HG03342 (cell line): ENCODE measurements around the gene UPK3A.
"Not testable (repeated sequence)": the region's sequence is repeated elsewhere in the genome, so short reads cannot be mapped to it uniquely, and the experiment has no call there.

ENCODE experiments used
- ATAC-seq: cut with Tn5 transposase; IDR thresholded peaks from one replicate; pipeline ENCODE4 v1.9.1; 2021; ENCODE audit warnings: mild to moderate bottlenecking, moderate library complexity; ENCODE audit not compliant: unreplicated experiment

UPK3A gene

GRCh38 chr22:45278125-45278524, 6.6 kb upstream of the UPK3A start:
- no peak for ATAC-seq

DNA sequence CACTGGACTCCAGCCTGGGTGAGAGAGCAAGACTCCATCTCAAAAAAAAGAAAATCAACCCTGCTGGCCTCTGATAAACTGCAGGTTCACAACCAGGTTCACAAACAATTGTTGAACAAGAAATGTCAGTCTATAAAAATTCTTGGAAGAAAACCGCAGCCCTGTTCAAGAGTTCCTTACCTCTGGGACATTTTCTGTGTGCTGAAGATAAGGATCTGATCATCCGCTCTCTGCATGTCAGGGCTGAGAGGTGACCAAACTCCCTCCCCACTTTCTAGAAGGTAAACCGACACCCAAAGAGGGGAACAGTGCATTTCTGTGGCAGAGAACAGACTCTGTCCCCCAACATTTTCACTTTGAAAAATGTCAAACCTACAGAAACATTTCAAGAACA, 4.2 kb upstream of the UPK3A start:
- no peak for ATAC-seq

DNA sequence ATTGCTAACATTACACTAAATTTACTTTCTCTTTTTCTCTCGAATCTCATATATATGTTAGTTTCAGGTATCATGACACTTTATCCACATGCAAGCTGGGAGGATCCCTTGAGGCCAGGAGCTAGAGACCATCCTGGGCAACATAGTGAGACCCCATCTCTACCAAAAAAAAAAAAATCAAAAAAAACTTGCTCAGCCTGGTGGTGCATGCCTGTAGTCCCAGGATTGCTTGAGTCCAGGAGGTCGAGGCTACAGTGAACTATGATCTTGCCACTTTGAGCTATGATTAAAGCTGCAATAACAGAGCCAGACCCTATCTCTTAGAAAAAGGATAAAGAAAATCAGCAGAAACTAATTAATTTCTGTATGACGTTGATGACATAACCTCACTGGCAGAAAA, 3.7 kb upstream of the UPK3A start:
- ATAC-seq: no peak

DNA sequence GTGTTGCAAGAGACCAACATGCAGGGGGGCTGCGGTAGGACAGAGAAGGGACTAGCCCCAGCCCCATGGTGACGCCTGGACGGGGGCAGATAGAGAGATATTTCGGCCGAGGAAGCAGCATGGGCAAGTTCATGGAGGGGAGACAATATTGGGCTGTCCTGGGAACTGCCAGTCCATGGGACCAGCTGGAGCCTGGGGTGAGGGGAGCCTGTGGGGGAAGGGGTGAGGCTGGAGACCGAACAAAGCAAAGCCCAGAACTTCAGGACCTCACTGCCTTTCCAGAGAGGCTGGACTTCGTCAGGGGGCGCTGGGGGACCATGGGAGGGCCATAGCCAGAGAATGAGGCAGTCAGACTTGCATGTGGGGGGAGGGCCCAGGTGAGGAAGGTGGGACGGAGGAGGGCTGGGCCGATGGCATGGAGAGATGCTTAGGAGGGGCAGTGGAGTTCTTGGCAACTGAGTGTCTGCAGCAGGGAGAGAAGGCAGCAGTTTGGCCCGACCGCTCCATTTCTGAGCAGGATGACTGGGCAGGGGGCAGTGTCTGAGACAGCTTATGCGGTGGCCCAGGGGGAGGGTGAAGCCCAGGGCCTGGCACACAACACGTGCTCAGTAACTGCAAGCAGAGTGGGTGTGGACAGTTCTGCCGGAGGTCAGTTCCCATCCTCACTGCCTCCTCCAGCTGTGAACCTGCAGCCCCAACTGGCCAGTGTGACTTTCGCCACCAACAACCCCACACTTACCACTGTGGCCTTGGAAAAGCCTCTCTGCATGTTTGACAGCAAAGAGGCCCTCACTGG, 712 bp downstream of the UPK3A start:
- ATAC-seq: no peak

- ATAC-seq: no peak
Measured at GRCh38 chr22:45286854-45287551, 2.3 kb downstream of the UPK3A start.

GRCh38 chr22:45290410-45290936, 5.7 kb downstream of the UPK3A start:
- no peak for ATAC-seq

- no peak for ATAC-seq
Measured at GRCh38 chr22:45291061-45291930, 6.5 kb downstream of the UPK3A start.

- no peak for ATAC-seq
Measured at GRCh38 chr22:45291931-45292290, 7.2 kb downstream of the UPK3A start.

DNA sequence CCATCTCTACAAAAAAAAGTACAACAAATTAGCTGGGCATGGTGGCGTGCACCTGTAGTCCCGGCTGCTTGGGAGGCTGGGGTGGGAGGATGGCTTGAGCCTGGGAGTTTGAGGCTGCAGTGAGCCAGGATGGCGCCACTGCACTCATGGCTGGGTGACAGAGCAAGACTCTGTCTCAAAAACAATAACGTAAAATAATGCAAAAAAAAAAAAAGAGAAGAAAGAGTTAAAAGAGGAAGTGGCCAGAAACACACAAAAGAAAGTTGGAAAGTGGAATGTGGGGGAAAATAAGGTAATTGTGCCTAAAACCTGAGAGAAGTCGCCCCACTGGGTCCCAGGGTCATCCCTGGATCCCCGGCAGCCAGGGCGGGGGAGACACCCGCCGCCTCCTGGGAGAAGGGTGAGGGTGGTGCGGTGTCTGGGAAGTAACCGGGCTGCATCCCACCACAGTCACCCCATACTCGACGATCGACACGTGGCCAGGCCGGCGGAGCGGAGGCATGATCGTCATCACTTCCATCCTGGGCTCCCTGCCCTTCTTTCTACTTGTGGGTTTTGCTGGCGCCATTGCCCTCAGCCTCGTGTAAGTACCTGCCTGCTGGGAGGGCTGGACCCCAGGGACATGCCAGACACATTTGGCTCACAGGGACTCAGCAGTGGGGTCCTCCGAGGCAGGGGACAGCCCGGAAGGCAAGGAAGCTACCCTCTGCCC, 8.1 kb downstream of the UPK3A start:
- no peak for ATAC-seq

DNA sequence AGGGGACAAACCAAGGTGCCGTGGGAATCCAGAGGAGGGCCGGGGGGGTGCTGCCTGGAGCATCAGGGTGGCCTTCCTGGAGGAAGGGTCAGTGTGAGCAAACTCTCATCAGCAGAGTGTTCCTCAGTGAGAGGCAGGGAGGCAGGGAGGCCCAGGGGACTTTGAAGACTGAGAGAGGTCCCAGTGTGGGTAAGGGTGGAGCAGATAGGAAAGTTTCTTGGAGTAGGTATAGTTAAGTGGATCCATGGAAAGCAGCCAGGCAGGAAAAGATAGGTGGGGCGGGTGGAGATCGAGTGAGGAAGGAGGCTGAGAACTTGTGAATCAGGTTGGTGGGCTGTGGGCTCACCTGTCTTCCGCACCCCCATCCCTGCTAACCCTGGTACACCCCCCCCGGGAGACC, 9.3 kb downstream of the UPK3A start:
- no peak for ATAC-seq

DNA sequence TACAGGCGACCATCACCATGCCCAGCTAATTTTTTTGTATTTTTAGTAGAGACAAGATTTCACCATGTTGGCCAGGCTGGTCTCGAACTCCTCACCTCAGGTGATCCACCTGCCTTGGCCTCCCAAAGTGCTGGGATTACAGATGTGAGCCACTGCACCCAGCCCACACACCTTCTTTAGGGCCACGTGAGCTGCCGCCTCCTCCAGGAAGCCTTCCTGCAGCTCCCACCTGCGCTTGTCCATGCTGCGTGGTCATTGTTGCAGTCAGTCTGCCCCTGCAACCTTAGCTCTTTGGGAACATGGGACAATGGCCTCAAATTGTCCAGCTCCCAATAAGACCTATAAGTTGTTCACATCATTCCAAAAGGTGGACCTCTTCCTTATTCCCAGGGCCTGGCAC, 10.3 kb downstream of the UPK3A start:
- not testable (repeated sequence) for ATAC-seq

GRCh38 chr22:45295492-45295891, 10.7 kb downstream of the UPK3A start:
- ATAC-seq: no peak

DNA sequence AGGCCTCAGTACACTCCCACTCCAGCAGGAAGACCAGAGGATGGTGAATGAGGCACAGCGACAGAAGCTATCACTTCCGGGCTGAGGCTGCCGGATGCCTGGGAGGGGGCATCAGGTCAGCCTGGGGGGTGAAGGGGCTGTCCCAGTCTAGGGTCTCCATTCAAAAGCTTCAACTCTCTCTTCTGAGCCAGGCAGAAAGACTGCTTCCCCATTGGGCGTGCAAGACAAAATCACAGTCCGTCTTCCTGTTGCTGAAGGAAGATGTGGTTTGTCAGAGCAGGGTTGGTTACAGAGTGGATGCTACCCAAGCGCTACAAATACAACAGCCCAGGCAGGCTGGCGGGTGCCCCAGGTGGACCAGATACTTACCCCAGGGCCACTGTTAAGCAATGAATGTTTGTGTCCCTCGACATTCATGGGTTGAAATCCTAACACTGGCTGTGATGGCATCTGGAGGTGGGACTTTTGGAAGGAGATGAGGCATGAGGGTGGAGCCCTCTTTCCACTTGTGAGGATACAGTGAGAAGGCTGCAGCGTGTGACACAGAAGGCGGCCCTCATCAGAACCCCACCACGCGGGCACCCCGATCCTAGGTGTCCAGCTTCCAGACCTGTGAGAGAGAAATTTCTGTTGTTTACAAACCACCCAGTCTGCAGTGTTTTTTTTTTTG, 12.0 kb downstream of the UPK3A start:
- ATAC-seq: no peak

DNA sequence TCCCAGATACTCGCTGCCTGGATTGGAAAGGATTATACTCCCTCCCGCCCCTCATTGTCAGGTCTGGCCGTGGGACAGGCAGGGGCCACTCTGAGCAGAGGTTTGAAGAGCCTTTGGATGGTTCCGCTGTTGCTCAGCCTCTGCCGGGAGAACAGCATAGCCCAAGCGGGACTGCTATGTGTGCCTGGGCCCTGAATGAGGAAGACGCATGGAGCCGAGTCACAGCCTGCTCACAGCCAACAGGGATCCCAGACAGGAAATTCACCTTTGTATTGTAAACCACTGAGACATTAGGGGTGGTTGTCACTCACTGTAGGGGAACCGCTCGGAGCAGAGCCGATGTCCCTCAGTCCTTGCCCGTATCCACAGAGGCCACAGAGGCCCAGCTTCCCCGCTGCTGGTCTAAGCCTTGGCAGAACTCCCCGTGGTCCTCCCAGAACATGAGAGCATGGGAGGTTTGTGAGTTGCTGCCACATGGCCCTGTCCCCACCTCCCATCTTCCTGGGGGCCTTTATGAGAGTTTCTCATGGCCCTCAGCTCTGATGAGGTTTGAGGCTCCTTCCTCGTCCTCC, 14.3 kb downstream of the UPK3A start:
- no peak for ATAC-seq

- ATAC-seq: no peak
Measured at GRCh38 chr22:45302751-45303150, 18.0 kb downstream of the UPK3A start.

GRCh38 chr22:45303181-45303580, 18.4 kb downstream of the UPK3A start:
- ATAC-seq: no peak

- ATAC-seq: no peak
Measured at GRCh38 chr22:45304971-45305370, 20.2 kb downstream of the UPK3A start.

GRCh38 chr22:45305456-45306075, 20.8 kb downstream of the UPK3A start:
- no peak for ATAC-seq

DNA sequence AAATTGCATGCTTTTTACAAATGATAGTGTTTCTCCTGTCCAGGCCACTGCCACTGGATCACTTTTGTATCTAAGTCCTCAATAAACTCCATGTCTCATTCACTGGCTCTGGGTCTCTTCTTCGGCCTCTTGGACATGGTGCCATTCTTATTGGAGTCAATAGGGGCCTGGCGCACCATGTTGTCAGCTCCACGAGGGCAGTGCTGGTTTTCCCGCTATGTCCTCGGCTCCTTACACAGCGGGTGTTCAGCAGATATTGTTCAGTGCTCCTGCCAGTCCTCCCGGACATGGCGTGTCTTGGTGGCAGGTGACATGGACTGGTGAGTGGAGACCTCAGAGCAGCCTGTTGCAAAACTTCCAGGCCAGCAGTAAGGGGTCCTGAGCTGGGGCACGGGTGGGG, 21.4 kb downstream of the UPK3A start:
- no peak for ATAC-seq
